Mesodermal cell (in vitro differentiated cells): ENCODE results near the gene SIRT5.

Source experiments
- H3K27ac ChIP-seq: 2 replicates; pipeline ENCODE4 v1.7.0; 2013; ENCODE audit warnings: mild to moderate bottlenecking, low read depth, low read length, moderate library complexity; ENCODE audit not compliant: severe bottlenecking
- H3K36me3 ChIP-seq: 2 replicates; pipeline ENCODE4 v1.7.1; 2013; ENCODE audit warnings: mild to moderate bottlenecking, low read length, moderate library complexity; ENCODE audit not compliant: control insufficient read depth, insufficient read depth
- H3K4me1 ChIP-seq: one replicate; pipeline ENCODE4 v1.7.1; 2013; ENCODE audit warnings: mild to moderate bottlenecking, low read length; ENCODE audit not compliant: insufficient read depth, control insufficient read depth, poor library complexity, severe bottlenecking
- H3K4me3 ChIP-seq: 2 replicates; pipeline ENCODE4 v1.7.0; 2013; ENCODE audit warnings: low read length, control low read depth, mild to moderate bottlenecking; ENCODE audit not compliant: insufficient read depth, poor library complexity, severe bottlenecking; ENCODE audit errors: extremely low read depth
- H3K9me3 ChIP-seq: 2 replicates; pipeline ENCODE4 v1.7.1; 2013; ENCODE audit warnings: mild to moderate bottlenecking, low read length, moderate library complexity; ENCODE audit not compliant: control insufficient read depth
- WGBS, 2 experiments: methylation state at CpG; one replicate each; pipeline ENCODE4 v1.1.5; 2013; ENCODE audit warnings: missing lambda C conversion rate in 2 of 2; ENCODE audit not compliant: insufficient coverage in 2 of 2; 5-methylcytosine and 5-hydroxymethylcytosine counted together

Gene SIRT5

GRCh38 chr6:13660893-13661292 is 86.5 kb downstream of the SIRT5 start:
- Histone ChIP-seq H3K9me3 (no peaks in the 10 kb centered on the region), H3K4me3 (no peak overlapping the region), H3K36me3 (peaks cover 3% of the 10 kb centered on the region), H3K4me1 (peaks cover 3% of the 10 kb centered on the region), H3K27ac (no peak overlapping the region)
- no CpG with 5 or more reads among the region's 1 CpG for WGBS, 2 experiments

DNA sequence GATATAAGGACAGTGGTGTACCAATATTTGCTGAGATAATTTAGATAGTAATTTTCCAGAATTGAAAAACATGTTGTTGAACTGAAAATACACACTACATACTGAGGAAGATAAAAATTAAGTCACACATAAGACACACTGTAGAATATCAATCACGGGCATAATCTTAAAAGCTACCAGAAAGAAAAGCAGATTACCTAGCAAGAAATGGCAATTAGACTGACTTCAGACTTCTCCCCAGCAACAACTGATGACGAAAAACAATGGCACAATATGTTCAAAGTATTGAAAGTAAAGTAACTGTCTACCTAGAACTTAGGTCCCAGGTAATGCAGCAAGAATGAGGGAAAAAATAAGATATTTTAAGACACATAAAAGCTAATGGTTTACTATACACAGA is 87.2 kb downstream of the SIRT5 start:
- Histone ChIP-seq H3K36me3 (peaks cover 3% of the 10 kb centered on the region), H3K9me3 (no peaks in the 10 kb centered on the region), H3K27ac (no peak overlapping the region), H3K4me3 (no peak overlapping the region), H3K4me1 (peaks cover 3% of the 10 kb centered on the region)
- WGBS, 2 experiments: no CpG with 5 or more reads among the region's 2 CpGs

DNA sequence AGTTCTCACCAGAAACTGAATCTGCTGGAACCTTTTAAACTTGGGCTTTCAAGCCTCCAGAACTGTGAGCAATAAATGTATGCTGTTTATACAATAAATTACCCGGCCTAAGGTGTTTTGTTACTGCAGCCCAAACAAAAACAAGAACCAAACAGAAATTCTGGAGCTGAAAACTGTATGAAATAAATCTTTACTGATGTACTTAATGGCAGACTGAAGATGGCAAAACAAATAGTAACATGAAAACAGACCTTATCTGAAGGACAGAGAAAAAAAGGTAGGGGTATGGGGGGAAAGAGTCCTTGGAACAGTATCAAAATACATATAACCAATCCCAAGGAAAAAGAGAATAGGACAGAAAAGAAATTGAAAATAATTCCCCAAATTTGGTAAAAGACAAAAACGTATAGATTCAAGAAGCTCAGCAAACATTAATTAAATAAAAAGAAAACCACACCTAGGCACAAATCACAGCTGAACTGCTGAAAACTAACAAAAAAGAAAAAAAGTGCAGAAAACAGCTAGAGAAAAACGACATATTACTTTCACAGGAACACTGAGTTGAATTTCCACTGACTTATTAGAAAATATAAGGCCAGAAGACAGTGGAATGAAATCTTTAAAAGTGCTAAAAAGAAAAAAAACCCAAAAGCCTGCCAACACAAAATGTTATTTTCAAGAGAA is 88.4 kb downstream of the SIRT5 start:
- WGBS, 2 experiments: no CpG with 5 or more reads among the region's 3 CpGs
- Histone ChIP-seq H3K4me3 (no peak overlapping the region), H3K36me3 (no peaks in the 10 kb centered on the region), H3K4me1 (peaks cover 3% of the 10 kb centered on the region), H3K27ac (no peak overlapping the region), H3K9me3 (no peaks in the 10 kb centered on the region)

- Histone ChIP-seq H3K4me3 (no peak overlapping the region), H3K9me3 (no peaks in the 10 kb centered on the region), H3K27ac (no peak overlapping the region), H3K4me1 (peaks cover 3% of the 10 kb centered on the region), H3K36me3 (no peaks in the 10 kb centered on the region)
- 89% methylated on average over 3 of the region's 4 CpGs; no CpG with 5 or more reads in 1 of the 2 experiments for WGBS, 2 experiments
Observed at GRCh38 chr6:13663986-13664385, 89.6 kb downstream of the SIRT5 start.
